Esophagus (tissue), 2 donors: ENCODE results near the gene ATP2C2. TPM values are rescaled to one million over a fixed set of nuclear protein-coding genes. Genes with fewer than 3 reads are reported as not detected.

Experiments
- H3K27ac ChIP-seq, 2 donors: one replicate each; pipeline ENCODE4 v1.5.1; 2013; ENCODE audit warnings: low read depth in 2 of 2, mild to moderate bottlenecking in 2 of 2, inconsistent platforms in 1 of 2, low read length in 1 of 2, moderate library complexity in 1 of 2
- H3K27me3 ChIP-seq, 2 donors: one replicate each; pipeline ENCODE4 v1.6.1; 2013; ENCODE audit warnings: low read length in 2 of 2, control low read depth in 1 of 2, mild to moderate bottlenecking in 1 of 2; ENCODE audit not compliant: insufficient read depth in 2 of 2, control insufficient read depth in 1 of 2
- H3K36me3 ChIP-seq, 2 donors: one replicate each; pipeline ENCODE4 v1.6.1; 2013; ENCODE audit warnings: low read length in 1 of 2; ENCODE audit not compliant: control insufficient read depth in 2 of 2, insufficient read depth in 2 of 2
- H3K4me1 ChIP-seq, 2 donors: one replicate each; pipeline ENCODE4 v1.6.1; 2013; ENCODE audit warnings: low read length in 1 of 2; ENCODE audit not compliant: control insufficient read depth in 2 of 2, insufficient read depth in 2 of 2
- H3K4me3 ChIP-seq, 2 donors: one replicate each; pipeline ENCODE4 v1.5.1; 2013; ENCODE audit warnings: low read length in 2 of 2, mild to moderate bottlenecking in 2 of 2, low read depth in 1 of 2, moderate library complexity in 1 of 2
- H3K9me3 ChIP-seq, 2 donors: one replicate each; pipeline ENCODE4 v1.6.1; 2013; ENCODE audit warnings: mild to moderate bottlenecking in 2 of 2, low read depth in 1 of 2, low read length in 1 of 2, moderate library complexity in 1 of 2; ENCODE audit not compliant: control insufficient read depth in 2 of 2, insufficient read depth in 1 of 2
- WGBS, 2 donors: extraction: QIAGEN DNeasy Blood & Tissue Kit; methylation state at CpG; one replicate each; pipeline ENCODE4 v1.1.7; 2013; 5-methylcytosine and 5-hydroxymethylcytosine counted together
- polyA plus RNA-seq, 2 donors: library from polyadenylated mRNA; stranded (reverse); fragments of 200-250 nt; gene quantifications; one replicate each; pipeline ENCODE4 v1.2.3, GENCODE V29; 2013
- donor health status: healthy with polysubstance abuse.
- donor health status: Bipolar disorder and iron deficiency.

ATP2C2 gene
- polyA plus RNA-seq, 2 donors = 1.1 to 2.2 TPM

- Histone ChIP-seq H3K4me3 (no peak overlapping the region), H3K27ac (no peak overlapping the region), H3K27me3 (no peaks in the 10 kb centered on the region), H3K9me3 (peaks cover 0 to 2% of the 10 kb centered on the region in 2 donors), H3K36me3 (no peaks in the 10 kb centered on the region), H3K4me1 (no peaks in the 10 kb centered on the region)
- 62 to 72% methylated on average over 10 of the region's 10 CpGs for WGBS, 2 donors
Observed at GRCh38 chr16:84373907-84374489, 5.7 kb downstream of the ATP2C2 start.

- no peak overlapping the region for H3K4me3 ChIP-seq
- no peaks in the 10 kb centered on the region for H3K4me1 ChIP-seq
- no peak overlapping the region for H3K27ac ChIP-seq
- peaks cover 0 to 2% of the 10 kb centered on the region in 2 donors for H3K9me3 ChIP-seq
- no peaks in the 10 kb centered on the region for H3K36me3 ChIP-seq
- H3K27me3 ChIP-seq = no peaks in the 10 kb centered on the region
- 92 to 93% methylated on average over 7 of the region's 7 CpGs for WGBS, 2 donors
Observed at GRCh38 chr16:84378099-84378498, 9.8 kb downstream of the ATP2C2 start.

DNA sequence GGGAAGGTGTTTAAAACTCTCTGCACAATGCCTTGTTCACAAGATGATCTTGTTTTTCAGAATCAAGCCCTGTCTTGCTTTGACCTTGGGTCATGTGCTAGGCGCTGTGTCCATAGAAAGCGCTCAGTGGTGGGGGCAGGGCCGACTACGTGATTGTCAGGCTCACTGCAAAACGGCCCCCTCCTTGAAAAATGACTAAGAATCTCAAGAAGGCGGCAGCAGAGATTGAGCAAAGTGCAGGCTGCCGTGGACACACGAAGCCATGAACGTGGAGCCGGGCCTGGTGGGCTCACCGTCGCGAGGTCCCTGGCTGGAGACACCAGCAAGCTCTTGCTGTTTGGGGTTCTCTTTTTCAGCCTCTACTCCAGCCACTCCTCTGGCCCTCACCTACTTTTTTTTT is 10.2 kb downstream of the ATP2C2 start:
- 68 to 75% methylated on average over 13 of the region's 13 CpGs for WGBS, 2 donors
- no peaks in the 10 kb centered on the region for H3K4me1 ChIP-seq
- no peaks in the 10 kb centered on the region for H3K36me3 ChIP-seq

DNA sequence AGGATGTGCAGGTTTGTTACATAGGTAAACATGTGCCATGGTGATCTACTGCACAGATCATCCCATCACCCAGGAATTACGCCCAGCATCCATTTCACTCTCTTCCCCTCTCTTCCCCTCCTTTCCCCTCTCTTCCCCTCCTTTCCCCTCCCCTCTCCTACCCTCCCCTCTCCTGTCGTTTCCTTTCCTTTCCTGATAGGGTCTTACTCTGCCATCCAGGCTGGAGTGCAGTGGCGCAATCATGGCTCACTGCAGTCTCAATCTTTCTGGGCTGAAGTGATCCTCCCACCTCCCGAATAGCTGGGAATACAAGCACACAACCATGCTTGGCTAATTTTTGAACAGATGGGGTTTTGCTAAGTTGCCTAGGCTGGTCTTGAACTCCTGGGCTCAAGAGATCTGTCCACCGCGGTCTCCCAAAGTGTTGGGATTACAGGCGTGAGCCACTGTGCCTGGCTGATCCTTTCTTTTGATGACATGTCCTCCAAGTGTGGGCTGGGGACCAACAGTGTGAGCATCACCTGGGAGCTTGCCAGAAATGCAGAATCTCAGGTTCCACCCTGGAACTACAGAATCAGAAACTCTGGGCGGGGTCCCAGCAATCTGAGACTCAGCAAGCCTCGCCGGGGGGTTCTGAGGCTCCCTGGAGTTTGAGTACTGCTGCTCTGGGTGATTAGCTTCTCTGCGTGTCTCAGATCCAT is 10.8 kb downstream of the ATP2C2 start:
- no peak overlapping the region for H3K27ac ChIP-seq
- WGBS, 2 donors = 75 to 82% methylated on average over 11 of the region's 11 CpGs

More for the DNA sequence above, 10.2 kb downstream of the ATP2C2 start:
- Histone ChIP-seq H3K27ac (no peak overlapping the region), H3K27me3 (no peaks in the 10 kb centered on the region), H3K9me3 (peaks cover 0 to 2% of the 10 kb centered on the region in 2 donors), H3K4me3 (no peak overlapping the region)

GRCh38 chr16:84379709-84380362 is 11.5 kb downstream of the ATP2C2 start:
- Histone ChIP-seq H3K27me3 (no peaks in the 10 kb centered on the region), H3K27ac (no peak overlapping the region), H3K4me3 (no peak overlapping the region), H3K4me1 (no peaks in the 10 kb centered on the region), H3K9me3 (peaks cover 0 to 2% of the 10 kb centered on the region in 2 donors), H3K36me3 (no peaks in the 10 kb centered on the region)
- 33 to 37% methylated on average over 3 of the region's 3 CpGs for WGBS, 2 donors

More for the DNA sequence above, 10.8 kb downstream of the ATP2C2 start:
- H3K27me3 ChIP-seq = no peaks in the 10 kb centered on the region
- no peak overlapping the region for H3K4me3 ChIP-seq
- H3K9me3 ChIP-seq = peaks cover 0 to 2% of the 10 kb centered on the region in 2 donors
- no peaks in the 10 kb centered on the region for H3K36me3 ChIP-seq
- H3K4me1 ChIP-seq = no peaks in the 10 kb centered on the region

- Histone ChIP-seq H3K9me3 (peaks cover 0 to 2% of the 10 kb centered on the region in 2 donors), H3K27me3 (no peaks in the 10 kb centered on the region), H3K4me1 (no peaks in the 10 kb centered on the region), H3K36me3 (no peaks in the 10 kb centered on the region), H3K4me3 (no peak overlapping the region), H3K27ac (no peak overlapping the region)
- WGBS, 2 donors = 73 to 78% methylated on average over 8 of the region's 8 CpGs
Observed at GRCh38 chr16:84380405-84380804, 12.1 kb downstream of the ATP2C2 start.

DNA sequence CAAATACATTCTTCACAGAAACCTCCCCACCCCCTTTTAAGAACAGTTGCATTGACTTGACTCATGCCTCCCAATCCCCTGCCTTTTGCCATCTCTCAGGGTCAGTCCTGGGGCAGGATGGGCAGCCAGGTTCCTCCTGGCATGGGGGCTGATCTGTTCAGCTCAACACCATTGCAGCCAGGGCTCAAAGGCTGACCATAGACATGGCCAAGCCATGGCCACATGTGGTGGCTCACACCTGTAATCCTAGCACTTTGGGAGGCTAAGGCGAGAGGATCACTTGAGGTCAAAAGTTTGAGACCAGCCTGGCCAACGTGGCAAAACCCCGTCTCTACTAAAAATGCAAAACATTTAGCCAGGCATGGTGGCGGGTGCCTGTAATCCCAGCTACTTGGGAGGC is 14.1 kb downstream of the ATP2C2 start:
- H3K4me1 ChIP-seq = no peaks in the 10 kb centered on the region

DNA sequence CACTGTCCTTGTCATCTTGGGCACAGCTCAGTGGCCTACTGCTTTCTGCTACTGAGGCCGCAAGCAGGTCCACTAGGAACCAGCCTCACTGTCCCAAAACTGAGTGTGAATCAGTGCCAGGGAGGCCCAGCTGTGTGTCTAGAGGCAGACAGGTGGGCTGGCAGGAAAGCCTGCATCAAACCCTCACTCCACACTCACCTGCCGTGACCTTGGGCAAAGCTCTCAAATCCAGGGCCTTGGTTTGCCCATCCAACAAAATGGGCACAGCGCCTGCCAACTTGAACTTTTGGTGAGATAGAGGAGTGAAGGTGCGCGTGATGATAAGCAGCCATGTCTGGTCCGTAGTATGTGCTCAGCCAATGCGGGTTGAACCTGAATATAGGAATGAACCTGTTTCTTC is 14.8 kb downstream of the ATP2C2 start:
- Histone ChIP-seq H3K27me3 (no peaks in the 10 kb centered on the region), H3K4me3 (no peak overlapping the region), H3K36me3 (no peaks in the 10 kb centered on the region), H3K27ac (no peak overlapping the region), H3K4me1 (no peaks in the 10 kb centered on the region), H3K9me3 (peaks cover 0 to 2% of the 10 kb centered on the region in 2 donors)
- WGBS, 2 donors = 93 to 96% methylated on average over 7 of the region's 7 CpGs

More for the DNA sequence above, 14.1 kb downstream of the ATP2C2 start:
- Histone ChIP-seq H3K36me3 (no peaks in the 10 kb centered on the region), H3K9me3 (peaks cover 0 to 2% of the 10 kb centered on the region in 2 donors), H3K27me3 (no peaks in the 10 kb centered on the region), H3K27ac (no peak overlapping the region), H3K4me3 (no peak overlapping the region)
- 91 to 95% methylated on average over 4 of the region's 4 CpGs for WGBS, 2 donors

- WGBS, 2 donors = 88 to 91% methylated on average over 3 of the region's 3 CpGs
- Histone ChIP-seq H3K27ac (no peak overlapping the region), H3K27me3 (no peaks in the 10 kb centered on the region), H3K9me3 (peaks cover 0 to 2% of the 10 kb centered on the region in 2 donors), H3K36me3 (no peaks in the 10 kb centered on the region), H3K4me1 (no peaks in the 10 kb centered on the region), H3K4me3 (no peak overlapping the region)
Observed at GRCh38 chr16:84386047-84386446, 17.7 kb downstream of the ATP2C2 start.
